NCI-H2227 (cell line): Measurements from ENCODE around the gene BBC3.
"Not testable (repeated sequence)": the region's sequence is repeated elsewhere in the genome, so short reads cannot be mapped to it uniquely, and the experiment has no call there.

Experiments used
- DNase-seq: peaks from one replicate; lab custom pipeline; 2025; ENCODE audit not compliant: unreplicated experiment; lab: John Stamatoyannopoulos, UW

The BBC3 gene

GRCh38 chr19:47230921-47231214, at the start of gene BBC3:
BBC3 (minus strand) TSS chr19:47231199; CDS start chr19:47228431, 2,768 bp downstream.
- DNase-seq: no peak

- peak; percentile 37 for DNase-seq
These were observed 49.3 kb upstream of the BBC3 start for GRCh38 chr19:47280183-47280797.

- not testable (repeated sequence) for DNase-seq
These were observed 45.5 kb upstream of the BBC3 start for GRCh38 chr19:47276513-47276912.

- DNase-seq: peak; percentile 48
These were observed 44.9 kb upstream of the BBC3 start for GRCh38 chr19:47275791-47276461.

GRCh38 chr19:47274891-47275761, 44.1 kb upstream of the BBC3 start:
- peak; percentile 51 for DNase-seq

- DNase-seq: peak; percentile 89
These were observed 43.3 kb upstream of the BBC3 start, which contains the start of gene INAFM1 for GRCh38 chr19:47274071-47274890. INAFM1 (plus strand) TSS chr19:47274885; CDS start chr19:47274920, 35 bp downstream.

- DNase-seq: peak; percentile 90
These were observed 42.5 kb upstream of the BBC3 start for GRCh38 chr19:47273313-47274070.

GRCh38 chr19:47272448-47273312, 41.7 kb upstream of the BBC3 start:
- DNase-seq: no peak

- DNase-seq: no peak
These were observed 41.0 kb upstream of the BBC3 start for GRCh38 chr19:47271949-47272348.

- DNase-seq: no peak
These were observed 39.4 kb upstream of the BBC3 start for GRCh38 chr19:47270408-47270807.

- DNase-seq: no peak
These were observed 38.6 kb upstream of the BBC3 start for GRCh38 chr19:47269596-47269995.

GRCh38 chr19:47268028-47268427, 37.0 kb upstream of the BBC3 start:
- DNase-seq: no peak

GRCh38 chr19:47267350-47267759, 36.4 kb upstream of the BBC3 start:
- DNase-seq: no peak

- no peak for DNase-seq
These were observed 35.5 kb upstream of the BBC3 start for GRCh38 chr19:47266401-47266941.

GRCh38 chr19:47264629-47265028, 33.6 kb upstream of the BBC3 start:
- DNase-seq: no peak

- not testable (repeated sequence) for DNase-seq
These were observed 31.2 kb upstream of the BBC3 start for GRCh38 chr19:47261946-47262793.

GRCh38 chr19:47260476-47260875, 29.5 kb upstream of the BBC3 start:
- no peak for DNase-seq

GRCh38 chr19:47258895-47259555, 28.0 kb upstream of the BBC3 start:
- no peak for DNase-seq
